ENCODE results near the gene HSBP1L1. TPM values are rescaled to one million over a fixed set of nuclear protein-coding genes. Genes with fewer than 3 reads are reported as not detected.
A peak's percentile ranks its signal among the peaks of the same experiment; 100 is the strongest.

HSBP1L1 gene
- total and polyA plus RNA-seq, 2 of the 13 experiments (the other 11 are each of a cell fraction or from before 2014, with no cell fraction given) = 22.6 to 45.1 TPM

GRCh38 chr18:79988071-79988450 lies 23.6 kb downstream of the HSBP1L1 start (continued):
- TF ChIP-seq PCBP1 (IDR thresholded peaks at IDR 0.05; ENCODE audit: borderline replicate concordance, low read depth, low read length) (no peak), ASH2L (IDR thresholded peaks at IDR 0.05; ENCODE audit: insufficient read length, low read depth, low read length) (peak; percentile 94), NFAT5 (CRISPR knock-in tag; IDR thresholded peaks at IDR 0.05) (no peak), MXD3 (CRISPR knock-in tag; IDR thresholded peaks at IDR 0.05) (no peak; the same call in none of the 2 replicates), DRAP1 (CRISPR knock-in tag; IDR thresholded peaks at IDR 0.05) (no peak), PTBP1 (IDR thresholded peaks at IDR 0.05; ENCODE audit: low read depth, low read length, poor library complexity, severe bottlenecking) (no peak), ZNF878 (CRISPR knock-in tag; IDR thresholded peaks at IDR 0.05) (no peak), GPN1 (CRISPR knock-in tag; IDR thresholded peaks at IDR 0.05; ENCODE audit: borderline replicate concordance) (no peak), KLF13 (CRISPR knock-in tag; IDR thresholded peaks at IDR 0.05) (no peak), GATAD1 (CRISPR knock-in tag; IDR thresholded peaks at IDR 0.05) (no peak), SOX13 (IDR thresholded peaks at IDR 0.05) (no peak), SOX13 (CRISPR knock-in tag; conservative IDR thresholded peaks at IDR 0.05 in 1 of 2, IDR thresholded peaks at IDR 0.05 in 1 of 2) (no peak), ZNF746 (CRISPR knock-in tag; IDR thresholded peaks at IDR 0.05) (no peak), SAP130 (CRISPR knock-in tag; IDR thresholded peaks at IDR 0.05; ENCODE audit: low read depth) (peak; percentile 24; the same call in 1 of the 2 replicates), FOSL1 (CRISPR knock-in tag; IDR thresholded peaks at IDR 0.05; ENCODE audit: borderline replicate concordance) (no peak), HINFP (CRISPR knock-in tag; IDR thresholded peaks at IDR 0.05; ENCODE audit: low read depth) (peak; percentile 75), PAWR (CRISPR knock-in tag; IDR thresholded peaks at IDR 0.05; ENCODE audit: borderline replicate concordance) (no peak), ZNF558 (CRISPR knock-in tag; IDR thresholded peaks at IDR 0.05; ENCODE audit: borderline replicate concordance) (peak; percentile 91; the same call in 1 of the 2 replicates), CENPX (CRISPR knock-in tag; IDR thresholded peaks at IDR 0.05) (no peak), FIP1L1 (IDR thresholded peaks at IDR 0.05; ENCODE audit: borderline replicate concordance, insufficient read depth, low read depth, low read length) (no peak), ZNF713 (CRISPR knock-in tag; IDR thresholded peaks at IDR 0.05) (no peak), ZNF124 (CRISPR knock-in tag; IDR thresholded peaks at IDR 0.05) (peak; percentile 20; the same call in 1 of the 2 replicates), DBP (CRISPR knock-in tag; IDR thresholded peaks at IDR 0.05; ENCODE audit: not compliant biosample characterization) (no peak)

Data from HepG2 (cell line).